ENCODE results near the gene NUDT19.

- TF ChIP-seq CTCF (IDR thresholded peaks at IDR 0.05; ENCODE audit: low read length) (no peak), EZH2 (IDR thresholded peaks at IDR 0.05; ENCODE audit: borderline replicate concordance, low read length) (no peak)
Measured at GRCh38 chr19:32720936-32721250, 29.3 kb downstream of the NUDT19 start.

Data from OCI-LY1 (cell line).